D721Med (cell line): ENCODE data around the gene WNT10A.

Experiments
- DNase-seq: peaks from one replicate; pipeline ENCODE4 v3.0.0; 2011; ENCODE audit warnings: low spot score; ENCODE audit not compliant: insufficient read length
- FAIRE-seq: peaks from 2 replicates; lab custom pipeline; 2011; peaks lifted over from hg19 to GRCh38; lab: Jason Lieb, UNC
- TF ChIP-seq, protein P1 (sequence below): IDR thresholded peaks from 2 replicates; pipeline ENCODE4 v1.5.1; 2012; ENCODE audit warnings: mild to moderate bottlenecking, control low read depth; ENCODE audit not compliant: insufficient read depth; ENCODE audit errors: missing control alignments

The WNT10A gene

DNA sequence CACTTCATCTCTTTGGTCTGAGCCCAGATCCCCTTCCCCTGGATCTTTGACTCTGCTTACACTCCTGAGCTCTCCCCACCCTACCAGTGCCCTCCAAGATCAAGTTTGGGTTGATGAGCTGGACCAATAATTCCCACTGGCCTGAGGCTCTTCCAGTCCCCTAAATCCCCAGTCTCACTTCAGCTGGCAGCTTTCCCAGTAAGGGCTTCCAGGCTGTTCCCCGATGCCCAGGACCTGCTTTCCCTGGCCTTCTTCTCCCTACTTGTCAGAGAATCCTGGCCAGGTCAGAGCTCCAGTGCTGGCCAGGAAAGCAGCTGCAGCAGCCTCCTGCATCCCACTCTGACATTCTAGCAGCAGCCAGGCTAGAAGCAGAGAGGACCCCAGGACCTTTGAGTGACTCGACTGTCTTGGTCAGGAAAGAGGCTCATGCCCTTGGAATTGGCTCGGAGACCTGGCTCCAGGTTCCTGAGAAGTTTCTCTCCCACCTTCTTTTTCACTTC lies 17.6 kb upstream of the WNT10A start:
- DNase-seq (no peak), FAIRE-seq (no peak)
- TF ChIP-seq, protein P1, sequence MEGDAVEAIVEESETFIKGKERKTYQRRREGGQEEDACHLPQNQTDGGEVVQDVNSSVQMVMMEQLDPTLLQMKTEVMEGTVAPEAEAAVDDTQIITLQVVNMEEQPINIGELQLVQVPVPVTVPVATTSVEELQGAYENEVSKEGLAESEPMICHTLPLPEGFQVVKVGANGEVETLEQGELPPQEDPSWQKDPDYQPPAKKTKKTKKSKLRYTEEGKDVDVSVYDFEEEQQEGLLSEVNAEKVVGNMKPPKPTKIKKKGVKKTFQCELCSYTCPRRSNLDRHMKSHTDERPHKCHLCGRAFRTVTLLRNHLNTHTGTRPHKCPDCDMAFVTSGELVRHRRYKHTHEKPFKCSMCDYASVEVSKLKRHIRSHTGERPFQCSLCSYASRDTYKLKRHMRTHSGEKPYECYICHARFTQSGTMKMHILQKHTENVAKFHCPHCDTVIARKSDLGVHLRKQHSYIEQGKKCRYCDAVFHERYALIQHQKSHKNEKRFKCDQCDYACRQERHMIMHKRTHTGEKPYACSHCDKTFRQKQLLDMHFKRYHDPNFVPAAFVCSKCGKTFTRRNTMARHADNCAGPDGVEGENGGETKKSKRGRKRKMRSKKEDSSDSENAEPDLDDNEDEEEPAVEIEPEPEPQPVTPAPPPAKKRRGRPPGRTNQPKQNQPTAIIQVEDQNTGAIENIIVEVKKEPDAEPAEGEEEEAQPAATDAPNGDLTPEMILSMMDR, result no peak

DNA sequence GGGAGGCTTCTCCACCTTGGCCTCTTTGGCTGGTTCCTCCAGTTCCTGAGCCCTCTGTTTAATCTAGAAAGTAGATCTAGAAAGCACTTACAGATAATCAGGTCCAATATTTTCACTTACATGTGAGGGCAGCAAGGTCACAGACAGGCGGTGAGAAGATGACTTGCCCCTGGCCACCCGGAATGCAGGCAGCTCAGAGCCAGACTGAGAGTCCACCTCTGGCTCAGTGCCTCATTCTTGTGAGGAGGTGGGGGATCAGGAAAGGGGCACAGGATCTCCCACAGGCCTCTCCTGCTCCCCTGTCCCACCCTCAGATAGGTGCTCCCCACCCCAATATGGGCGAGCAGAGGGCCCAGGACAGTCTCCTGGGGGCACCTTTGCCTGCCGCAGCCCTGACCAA lies 15.3 kb upstream of the WNT10A start:
- TF ChIP-seq, protein P1, result no peak
- DNase-seq (no peak), FAIRE-seq (no peak)

DNA sequence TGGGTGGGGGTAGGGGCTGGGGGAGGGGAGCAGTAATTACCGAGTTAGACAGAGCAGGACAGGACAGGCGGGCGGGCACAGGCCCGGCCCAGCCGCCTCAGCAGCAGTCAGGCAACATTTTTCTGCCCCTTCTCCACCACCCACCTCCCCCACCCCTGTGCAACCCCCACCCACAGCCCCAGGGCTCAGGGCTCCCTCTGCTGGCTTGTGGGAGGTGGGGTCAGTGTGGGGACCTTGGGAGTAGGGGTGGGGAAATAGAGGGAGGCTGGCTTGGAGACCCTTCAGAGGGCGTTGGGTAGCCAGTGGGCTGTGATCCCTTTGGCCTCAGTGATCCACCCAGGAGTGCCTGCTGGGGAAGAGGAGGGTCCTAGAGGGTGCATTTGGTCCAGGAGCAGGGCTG lies 14.7 kb upstream of the WNT10A start:
- TF ChIP-seq, protein P1, result no peak
- DNase-seq (no peak), FAIRE-seq (no peak)

DNA sequence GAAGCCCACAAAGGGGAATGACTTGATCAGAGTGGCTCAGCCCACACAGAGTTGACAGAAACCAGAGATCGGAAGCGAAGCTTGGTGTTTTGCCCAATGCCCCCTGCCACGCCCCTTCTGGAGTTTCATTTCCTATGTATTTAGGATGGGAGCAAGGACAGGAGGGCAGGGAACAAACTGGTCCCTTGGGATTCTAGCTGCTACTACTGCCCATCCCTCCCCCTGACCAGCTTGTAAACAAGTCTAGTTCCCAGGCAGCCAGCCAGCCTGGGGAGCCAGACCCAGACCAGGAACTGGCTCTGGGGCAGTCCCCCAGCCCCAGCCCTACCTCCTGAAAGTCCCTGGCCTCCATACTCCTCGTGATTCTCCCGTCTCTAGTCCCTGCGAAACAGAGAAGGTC lies 12.8 kb upstream of the WNT10A start:
- FAIRE-seq, result no peak
- TF ChIP-seq, protein P1, result no peak
- DNase-seq, result no peak

DNA sequence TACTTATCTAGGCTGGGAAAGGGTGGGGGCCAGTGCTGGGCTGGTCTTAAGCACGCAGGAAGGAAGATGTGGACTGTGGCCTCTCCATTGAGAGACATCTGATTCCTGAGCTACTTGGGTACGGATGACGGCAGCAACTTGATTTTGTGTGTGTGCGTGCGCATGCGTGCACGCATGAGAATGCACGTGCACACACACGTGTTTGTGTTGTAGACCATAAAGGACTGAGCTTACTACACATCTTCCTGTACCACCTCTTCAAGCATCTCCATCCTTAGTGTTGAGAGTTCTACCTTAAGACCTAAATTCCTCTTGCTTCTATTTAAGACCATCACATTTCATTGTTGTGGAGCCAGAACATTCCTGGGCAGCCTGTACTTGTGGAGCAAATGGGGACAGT lies 11.6 kb upstream of the WNT10A start:
- FAIRE-seq, result no peak
- TF ChIP-seq, protein P1, result no peak
- no peak for DNase-seq

DNA sequence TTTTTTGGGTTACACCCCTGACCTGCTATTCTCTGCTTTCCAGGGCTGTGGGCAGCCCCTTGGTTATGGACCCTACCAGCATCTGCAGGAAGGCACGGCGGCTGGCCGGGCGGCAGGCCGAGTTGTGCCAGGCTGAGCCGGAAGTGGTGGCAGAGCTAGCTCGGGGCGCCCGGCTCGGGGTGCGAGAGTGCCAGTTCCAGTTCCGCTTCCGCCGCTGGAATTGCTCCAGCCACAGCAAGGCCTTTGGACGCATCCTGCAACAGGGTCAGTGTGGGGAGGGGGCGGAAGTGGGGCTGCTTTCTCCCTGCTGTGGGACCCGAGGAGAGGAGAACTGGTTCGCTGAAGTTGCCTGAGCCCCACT lies 9.7 kb upstream of the WNT10A start:
- DNase-seq (no peak), FAIRE-seq (no peak)
- TF ChIP-seq, protein P1, result no peak

DNA sequence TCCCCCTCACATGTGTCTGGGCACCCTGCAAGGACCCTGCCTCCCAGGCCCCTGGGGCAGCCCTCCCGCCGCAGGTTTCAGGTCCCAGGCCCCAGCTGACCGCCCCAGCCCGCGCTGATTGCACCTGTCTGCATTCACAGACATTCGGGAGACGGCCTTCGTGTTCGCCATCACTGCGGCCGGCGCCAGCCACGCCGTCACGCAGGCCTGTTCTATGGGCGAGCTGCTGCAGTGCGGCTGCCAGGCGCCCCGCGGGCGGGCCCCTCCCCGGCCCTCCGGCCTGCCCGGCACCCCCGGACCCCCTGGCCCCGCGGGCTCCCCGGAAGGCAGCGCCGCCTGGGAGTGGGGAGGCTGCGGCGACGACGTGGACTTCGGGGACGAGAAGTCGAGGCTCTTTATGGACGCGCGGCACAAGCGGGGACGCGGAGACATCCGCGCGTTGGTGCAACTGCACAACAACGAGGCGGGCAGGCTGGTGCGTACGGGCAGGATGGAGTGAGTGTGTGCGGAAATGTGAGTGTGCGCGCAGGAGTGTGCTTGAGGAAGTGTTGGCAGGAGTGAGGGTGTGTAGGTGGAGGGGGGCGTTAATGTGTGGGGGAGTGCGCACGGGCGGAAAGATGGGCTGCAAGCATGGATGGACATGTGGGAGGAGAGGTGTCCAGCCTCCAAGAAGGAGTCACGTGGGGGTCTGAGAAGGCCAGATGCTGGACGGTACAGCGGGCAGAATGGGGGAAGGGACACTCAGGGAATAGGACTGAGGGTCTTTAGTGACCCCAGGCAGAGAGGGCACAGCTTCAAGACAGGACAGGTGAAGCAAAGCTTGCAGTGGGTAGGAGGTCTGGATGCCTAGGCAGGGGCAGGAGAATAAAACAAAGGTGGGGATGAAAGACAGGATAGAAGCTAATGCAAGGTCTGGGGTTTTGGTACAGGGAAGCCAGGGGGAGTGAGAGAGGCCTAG lies 9.0 kb upstream of the WNT10A start:
- no peak for DNase-seq
- FAIRE-seq, result no peak
- TF ChIP-seq, protein P1, result no peak
